Stomach (tissue), 4 donors: ENCODE data around the gene PRKACA.

Experiments used
- CTCF ChIP-seq, 7 experiments: fragments of 450-650 bp in 4 of 7; fragments of 200-600 bp in 3 of 7; sonication (generic) in 3 of 7; IDR thresholded peaks; one replicate each; pipeline ENCODE4 v1.5.1; 2016 to 2019; ENCODE audit warnings: antibody characterized with exemption in 7 of 7, control low read depth in 2 of 7, mild to moderate bottlenecking in 1 of 7
- EP300 ChIP-seq: sonication (generic); formaldehyde crosslinking; IDR thresholded peaks from one replicate; pipeline ENCODE4 v1.6.1; 2017; ENCODE audit warnings: antibody characterized with exemption
- POLR2A ChIP-seq, 4 donors: fragments of 450-650 bp; IDR thresholded peaks; one replicate each; pipeline ENCODE4 v1.6.1; 2016; ENCODE audit warnings: antibody characterized with exemption in 4 of 4, control low read depth in 2 of 4, mild to moderate bottlenecking in 1 of 4, moderate library complexity in 1 of 4

GRCh38 chr19:14136509-14137281 is 19.1 kb upstream of the PRKACA start, which contains the start of gene ASF1B:
- TF ChIP-seq POLR2A (IDR thresholded peaks at IDR 0.05), result peak in 1 of 4 donors; percentile 51
- peak in 5 of 7 experiments; percentile 80 to 99 (median 90) for TF ChIP-seq CTCF (IDR thresholded peaks at IDR 0.05)
- TF ChIP-seq EP300, result no peak
